ENCODE data around the gene SERTAD3. TPM values are rescaled to one million over a fixed set of nuclear protein-coding genes. Genes with fewer than 3 reads are reported as not detected.

Gene SERTAD3
- total and polyA plus RNA-seq, 2 of the 8 experiments (the other 6 are each of a cell fraction or from before 2014, with no cell fraction given): 15.1 to 32.1 TPM

- TF ChIP-seq, protein P1, sequence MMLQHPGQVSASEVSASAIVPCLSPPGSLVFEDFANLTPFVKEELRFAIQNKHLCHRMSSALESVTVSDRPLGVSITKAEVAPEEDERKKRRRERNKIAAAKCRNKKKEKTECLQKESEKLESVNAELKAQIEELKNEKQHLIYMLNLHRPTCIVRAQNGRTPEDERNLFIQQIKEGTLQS (IDR thresholded peaks at IDR 0.05; ENCODE audit: insufficient read depth, low read depth, low read length): no peak
- TF ChIP-seq NRF1 (IDR thresholded peaks at IDR 0.05; ENCODE audit: low read depth, low read length) (no peak), CEBPB (IDR thresholded peaks at IDR 0.05; ENCODE audit: low read depth, low read length) (no peak), POU5F1 (IDR thresholded peaks at IDR 0.05; ENCODE audit: low read depth, low read length) (no peak), TEAD4 (IDR thresholded peaks at IDR 0.05; ENCODE audit: low read depth, low read length) (no peak), ZNF274 (IDR thresholded peaks at IDR 0.05; ENCODE audit: borderline replicate concordance, extremely low read depth, low read length) (no peak), SIN3A (conservative IDR thresholded peaks at IDR 0.05 in 1 of 2, IDR thresholded peaks at IDR 0.05 in 1 of 2; ENCODE audit: low read depth in 1 of 2, low read length in 2 of 2) (peak in 1 of 2 experiments; percentile 36; a peak in 2 of 4 replicates), SUZ12 (IDR thresholded peaks at IDR 0.05; ENCODE audit: low read length) (no peak)
- TF ChIP-seq, protein P2, sequence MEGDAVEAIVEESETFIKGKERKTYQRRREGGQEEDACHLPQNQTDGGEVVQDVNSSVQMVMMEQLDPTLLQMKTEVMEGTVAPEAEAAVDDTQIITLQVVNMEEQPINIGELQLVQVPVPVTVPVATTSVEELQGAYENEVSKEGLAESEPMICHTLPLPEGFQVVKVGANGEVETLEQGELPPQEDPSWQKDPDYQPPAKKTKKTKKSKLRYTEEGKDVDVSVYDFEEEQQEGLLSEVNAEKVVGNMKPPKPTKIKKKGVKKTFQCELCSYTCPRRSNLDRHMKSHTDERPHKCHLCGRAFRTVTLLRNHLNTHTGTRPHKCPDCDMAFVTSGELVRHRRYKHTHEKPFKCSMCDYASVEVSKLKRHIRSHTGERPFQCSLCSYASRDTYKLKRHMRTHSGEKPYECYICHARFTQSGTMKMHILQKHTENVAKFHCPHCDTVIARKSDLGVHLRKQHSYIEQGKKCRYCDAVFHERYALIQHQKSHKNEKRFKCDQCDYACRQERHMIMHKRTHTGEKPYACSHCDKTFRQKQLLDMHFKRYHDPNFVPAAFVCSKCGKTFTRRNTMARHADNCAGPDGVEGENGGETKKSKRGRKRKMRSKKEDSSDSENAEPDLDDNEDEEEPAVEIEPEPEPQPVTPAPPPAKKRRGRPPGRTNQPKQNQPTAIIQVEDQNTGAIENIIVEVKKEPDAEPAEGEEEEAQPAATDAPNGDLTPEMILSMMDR (IDR thresholded peaks at IDR 0.05; ENCODE audit: control extremely low read depth in 1 of 3, insufficient read depth in 1 of 3, low read depth in 1 of 3, low read length in 3 of 3): no peak
Observed at GRCh38 chr19:40465557-40466218, 21.6 kb upstream of the SERTAD3 start, which contains the start of gene BLVRB (continued).
